CD14-positive monocyte (primary cell): ENCODE results near the gene TSEN34. TPM values are rescaled to one million over a fixed set of nuclear protein-coding genes. Genes with fewer than 3 reads are reported as not detected.
A peak's percentile ranks its signal among the peaks of the same experiment; 100 is the strongest.

ENCODE experiments used
- DNase-seq, 3 donors: peaks; one replicate each; pipeline ENCODE4 v3.0.0-alpha.2; 2011 to 2022
- H2AFZ ChIP-seq: 2 replicates; pipeline ENCODE4 v1.6.0; 2012; ENCODE audit warnings: mild to moderate bottlenecking, low read depth, low read length, inconsistent platforms; ENCODE audit not compliant: insufficient read depth, poor library complexity, severe bottlenecking
- H3K27ac ChIP-seq, 2 donors: 1 replicate in 1 of 2; 2 replicates in 1 of 2; pipeline ENCODE4 v1.5.1; 2012 to 2013; ENCODE audit warnings: low read length in 2 of 2, control low read depth in 1 of 2, inconsistent platforms in 1 of 2, low read depth in 1 of 2, mild to moderate bottlenecking in 1 of 2
- H3K27me3 ChIP-seq, 2 donors: one replicate each; pipeline versions ENCODE4 v1.6.0 to v1.6.1; 2011 to 2013; ENCODE audit warnings: low read length in 2 of 2; ENCODE audit not compliant: control insufficient read depth in 2 of 2, insufficient read depth in 2 of 2
- H3K36me3 ChIP-seq, 2 donors: replicated peaks in 1 of 2; 1 replicate in 1 of 2; 2 replicates in 1 of 2; pipeline versions ENCODE4 v1.5.1 to v1.6.1; 2012 to 2013; ENCODE audit warnings: low read length in 2 of 2, control low read depth in 1 of 2, inconsistent platforms in 1 of 2, mild to moderate bottlenecking in 1 of 2; ENCODE audit not compliant: insufficient read depth in 2 of 2, control insufficient read depth in 1 of 2
- H3K4me1 ChIP-seq, 2 donors: 1 replicate in 1 of 2; 2 replicates in 1 of 2; pipeline versions ENCODE4 v1.5.1 to v1.6.1; 2012 to 2013; ENCODE audit warnings: low read length in 2 of 2, control low read depth in 1 of 2, inconsistent platforms in 1 of 2, mild to moderate bottlenecking in 1 of 2, moderate library complexity in 1 of 2; ENCODE audit not compliant: insufficient read depth in 2 of 2, control insufficient read depth in 1 of 2
- H3K4me2 ChIP-seq: replicated peaks from 2 replicates; pipeline ENCODE3; 2012; ENCODE audit warnings: low read length, moderate library complexity, mild to moderate bottlenecking; ENCODE audit not compliant: poor library complexity, severe bottlenecking; ENCODE audit errors: extremely low read depth
- H3K4me3 ChIP-seq, 3 experiments: fragments of 200-600 bp in 1 of 3; sonication (generic) in 1 of 3; replicated peaks in 1 of 3; 1 replicate in 2 of 3; 2 replicates in 1 of 3; pipeline ENCODE4 v1.5.1; 2011 to 2013; ENCODE audit warnings: low read length in 3 of 3, mild to moderate bottlenecking in 3 of 3, control low read depth in 2 of 3, low read depth in 2 of 3, inconsistent platforms in 1 of 3, moderate library complexity in 1 of 3
- H3K79me2 ChIP-seq: 2 replicates; pipeline ENCODE4 v1.6.0; 2012; ENCODE audit warnings: mild to moderate bottlenecking, control low read depth, inconsistent platforms, low read length, moderate library complexity; ENCODE audit not compliant: insufficient read depth
- H3K9ac ChIP-seq: 2 replicates; pipeline ENCODE4 v1.6.0; 2017; ENCODE audit warnings: low read length, mild to moderate bottlenecking; ENCODE audit not compliant: insufficient read depth, poor library complexity, severe bottlenecking
- H3K9me3 ChIP-seq, 2 donors: replicated peaks in 1 of 2; 1 replicate in 1 of 2; 2 replicates in 1 of 2; pipeline versions ENCODE4 v1.5.1 to v1.6.1; 2012 to 2013; ENCODE audit warnings: low read length in 2 of 2, control low read depth in 1 of 2; ENCODE audit not compliant: control insufficient read depth in 1 of 2, insufficient read depth in 1 of 2
- H4K20me1 ChIP-seq: 2 replicates; pipeline ENCODE4 v1.6.0; 2012; ENCODE audit warnings: mild to moderate bottlenecking, low read length, control low read depth, moderate library complexity; ENCODE audit not compliant: insufficient read depth
- H3K27ac Mint-ChIP-seq, 7 donors: one replicate each; pipeline ENCODE4 v1.8.0; 2020; ENCODE audit warnings: mild to moderate bottlenecking in 7 of 7, mixed read lengths in 7 of 7, moderate library complexity in 6 of 7, inconsistent platforms in 2 of 7
- H3K27me3 Mint-ChIP-seq, 3 donors: one replicate each; pipeline ENCODE4 v1.8.0; 2021 to 2022; ENCODE audit warnings: low read depth in 3 of 3, mild to moderate bottlenecking in 3 of 3, mixed read lengths in 3 of 3, moderate library complexity in 3 of 3, inconsistent platforms in 1 of 3
- H3K36me3 Mint-ChIP-seq, 2 donors: one replicate each; pipeline ENCODE4 v1.8.0; 2020; ENCODE audit warnings: mixed read lengths in 2 of 2, inconsistent platforms in 1 of 2, mild to moderate bottlenecking in 1 of 2
- H3K4me1 Mint-ChIP-seq: one replicate; pipeline ENCODE4 v1.8.0; 2020; ENCODE audit warnings: mild to moderate bottlenecking, mixed read lengths
- H3K4me3 Mint-ChIP-seq, 2 donors: one replicate each; pipeline ENCODE4 v1.8.0; 2020; ENCODE audit warnings: mild to moderate bottlenecking in 2 of 2, mixed read lengths in 2 of 2, moderate library complexity in 1 of 2
- H3K9me3 Mint-ChIP-seq, 7 donors: one replicate each; pipeline ENCODE4 v1.8.0; 2020 to 2022; ENCODE audit warnings: mixed read lengths in 7 of 7, mild to moderate bottlenecking in 6 of 7, moderate library complexity in 6 of 7, inconsistent platforms in 2 of 7
- WGBS: methylation state at CpG from one replicate; pipeline ENCODE4 v1.1.5; 2013; ENCODE audit warnings: missing lambda C conversion rate; ENCODE audit not compliant: insufficient coverage; 5-methylcytosine and 5-hydroxymethylcytosine counted together
- intact Hi-C, 2 donors: fragments of 100-400 bp; cut with micrococcal nuclease; formaldehyde crosslinking; loops; one replicate each; pipeline versions ENCODE4 v1.15.0 to v1.15.1; 2023
- polyA plus RNA-seq, 3 donors: library from polyadenylated mRNA; depleted of rRNA in 1 of 3; unstranded in 2 of 3; stranded (reverse) in 1 of 3; fragments of 300-500 nt in 2 of 3; fragments of >200 nt in 1 of 3; fragmentation: Illumina TruSeq in 2 of 3; gene quantifications; 1 replicate in 2 of 3; 2 replicates in 1 of 3; pipeline ENCODE4 v1.2.3, GENCODE V29; 2012 to 2021
- TF ChIP-seq, protein P1 (sequence below): fragments of 200-600 bp; IDR thresholded peaks from one replicate; pipeline ENCODE4 v1.8.0; 2022; ENCODE audit warnings: antibody characterized with exemption, mild to moderate bottlenecking

TSEN34 gene
- polyA plus RNA-seq, 3 donors: 59.3 to 125 (median 109) TPM

DNA sequence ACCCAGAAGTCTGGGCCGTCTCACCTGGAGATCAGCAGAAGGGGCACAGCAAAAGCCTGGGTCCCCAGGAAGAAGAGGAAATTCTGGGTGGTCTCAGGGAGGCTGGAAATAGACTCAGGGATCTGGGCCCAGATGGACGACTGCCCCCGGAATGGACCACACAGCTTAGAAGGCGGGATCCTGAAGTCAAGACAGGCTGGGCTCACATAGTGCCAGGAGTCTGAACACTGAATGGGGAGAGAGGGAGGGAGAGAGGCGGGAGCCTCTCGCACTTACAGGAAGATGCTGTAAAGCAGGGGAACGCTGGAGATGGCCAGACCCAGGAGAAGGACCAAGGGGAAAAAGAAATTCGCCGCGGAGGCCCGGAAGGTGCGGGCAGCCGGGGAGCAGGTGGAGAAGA, 30.3 kb upstream of the TSEN34 start:
- peak overlapping the region in 1 of 3 experiments; percentile 94 for H3K4me3 ChIP-seq
- no peak overlapping the region for H2AFZ ChIP-seq
- H3K27me3 Mint-ChIP-seq: peaks cover 3 to 20% (median 18%) of the 10 kb centered on the region in 3 donors
- TF ChIP-seq, protein P1, sequence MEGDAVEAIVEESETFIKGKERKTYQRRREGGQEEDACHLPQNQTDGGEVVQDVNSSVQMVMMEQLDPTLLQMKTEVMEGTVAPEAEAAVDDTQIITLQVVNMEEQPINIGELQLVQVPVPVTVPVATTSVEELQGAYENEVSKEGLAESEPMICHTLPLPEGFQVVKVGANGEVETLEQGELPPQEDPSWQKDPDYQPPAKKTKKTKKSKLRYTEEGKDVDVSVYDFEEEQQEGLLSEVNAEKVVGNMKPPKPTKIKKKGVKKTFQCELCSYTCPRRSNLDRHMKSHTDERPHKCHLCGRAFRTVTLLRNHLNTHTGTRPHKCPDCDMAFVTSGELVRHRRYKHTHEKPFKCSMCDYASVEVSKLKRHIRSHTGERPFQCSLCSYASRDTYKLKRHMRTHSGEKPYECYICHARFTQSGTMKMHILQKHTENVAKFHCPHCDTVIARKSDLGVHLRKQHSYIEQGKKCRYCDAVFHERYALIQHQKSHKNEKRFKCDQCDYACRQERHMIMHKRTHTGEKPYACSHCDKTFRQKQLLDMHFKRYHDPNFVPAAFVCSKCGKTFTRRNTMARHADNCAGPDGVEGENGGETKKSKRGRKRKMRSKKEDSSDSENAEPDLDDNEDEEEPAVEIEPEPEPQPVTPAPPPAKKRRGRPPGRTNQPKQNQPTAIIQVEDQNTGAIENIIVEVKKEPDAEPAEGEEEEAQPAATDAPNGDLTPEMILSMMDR: no peak
- 77% methylated on average over 10 of the region's 13 CpGs for WGBS
- no peak overlapping the region for H3K9ac ChIP-seq
- H3K27ac ChIP-seq: peak overlapping the region in 1 of 2 donors; percentile 87
- H3K4me2 ChIP-seq: peak overlapping the region; percentile 95
- intact Hi-C loops: no loop called here
- H3K27me3 ChIP-seq: peaks cover 0 to 8% of the 10 kb centered on the region in 2 donors
- peaks cover 22 to 23% of the 10 kb centered on the region in 2 donors for H3K36me3 ChIP-seq
- peaks cover 35% of the 10 kb centered on the region for H4K20me1 ChIP-seq
- H3K79me2 ChIP-seq: peaks cover 46% of the 10 kb centered on the region
- H3K9me3 ChIP-seq: no peaks in the 10 kb centered on the region
- peaks cover 60 to 70% of the 10 kb centered on the region in 2 donors for H3K4me1 ChIP-seq
- no peak for DNase-seq
- peak overlapping the region in 6 of 7 donors; percentile 92 to 99 (median 96) for H3K27ac Mint-ChIP-seq
- H3K9me3 Mint-ChIP-seq: peaks cover 0 to 9% (median 0%) of the 10 kb centered on the region in 7 donors
- H3K4me3 Mint-ChIP-seq: peak overlapping the region in 1 of 2 donors; percentile 88
- H3K36me3 Mint-ChIP-seq: peaks cover 19 to 25% of the 10 kb centered on the region in 2 donors
- H3K4me1 Mint-ChIP-seq: peaks cover 64% of the 10 kb centered on the region

DNA sequence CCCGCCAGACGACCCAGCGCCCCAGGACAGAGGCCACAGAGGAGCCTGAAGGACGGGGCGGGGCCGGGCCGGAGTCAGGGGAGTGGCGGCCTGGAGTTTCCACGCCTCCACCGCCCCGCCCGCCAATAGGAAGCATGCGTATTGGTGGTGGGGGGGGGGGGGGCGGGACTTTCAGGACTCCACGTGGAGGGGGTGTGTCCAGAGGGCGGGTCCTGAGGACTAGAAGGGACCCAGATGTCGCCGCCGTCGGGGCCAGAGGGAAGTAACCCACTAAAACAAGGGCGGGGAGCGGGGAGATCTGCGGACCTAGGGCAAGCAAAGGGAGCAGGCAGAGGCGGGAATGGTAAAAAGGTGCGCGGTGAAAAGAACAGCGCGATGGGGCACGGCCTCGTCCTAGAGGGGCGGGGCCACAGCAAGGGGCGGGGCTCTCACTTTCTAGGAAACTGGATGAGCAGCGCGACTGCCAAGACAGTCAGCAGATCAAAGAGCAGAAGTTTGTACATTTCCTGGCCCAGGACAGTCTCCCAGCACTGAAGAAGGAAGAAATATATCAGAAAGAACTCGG, 28.8 kb upstream of the TSEN34 start:
- DNase-seq: peak; percentile 84 to 91 (median 87)
- Histone ChIP-seq H2AFZ (peak overlapping the region; percentile 51), H3K9me3 (no peaks in the 10 kb centered on the region), H3K4me1 (peaks cover 60 to 75% of the 10 kb centered on the region in 2 donors), H4K20me1 (peaks cover 20% of the 10 kb centered on the region), H3K4me2 (peak overlapping the region; percentile 75), H3K79me2 (peaks cover 32% of the 10 kb centered on the region), H3K36me3 (peaks cover 7 to 8% of the 10 kb centered on the region in 2 donors), H3K4me3 (peak overlapping the region; percentile 37 to 77 (median 37)), H3K27ac (peak overlapping the region; percentile 31 to 49), H3K9ac (no peak overlapping the region), H3K27me3 (peaks cover 0 to 10% of the 10 kb centered on the region in 2 donors)
- peaks cover 6 to 29% (median 22%) of the 10 kb centered on the region in 3 donors for H3K27me3 Mint-ChIP-seq
- peaks cover 60% of the 10 kb centered on the region for H3K4me1 Mint-ChIP-seq
- H3K4me3 Mint-ChIP-seq: peak overlapping the region; percentile 90 to 95
- H3K9me3 Mint-ChIP-seq: peaks cover 0 to 9% (median 0%) of the 10 kb centered on the region in 7 donors
- H3K36me3 Mint-ChIP-seq: peaks cover 7 to 10% of the 10 kb centered on the region in 2 donors
- intact Hi-C loops: no loop called here
- WGBS: 1% methylated on average over 23 of the region's 35 CpGs
- TF ChIP-seq, protein P1: no peak
- H3K27ac Mint-ChIP-seq: peak overlapping the region; percentile 90 to 99 (median 96)
